Measurements from ENCODE around the gene ATXN1. TPM values are rescaled to one million over a fixed set of nuclear protein-coding genes. Genes with fewer than 3 reads are reported as not detected.

The ATXN1 gene
- total RNA-seq, 4 donors from 2014 or later: 38.7 to 78.3 (median 62.6) TPM

DNA sequence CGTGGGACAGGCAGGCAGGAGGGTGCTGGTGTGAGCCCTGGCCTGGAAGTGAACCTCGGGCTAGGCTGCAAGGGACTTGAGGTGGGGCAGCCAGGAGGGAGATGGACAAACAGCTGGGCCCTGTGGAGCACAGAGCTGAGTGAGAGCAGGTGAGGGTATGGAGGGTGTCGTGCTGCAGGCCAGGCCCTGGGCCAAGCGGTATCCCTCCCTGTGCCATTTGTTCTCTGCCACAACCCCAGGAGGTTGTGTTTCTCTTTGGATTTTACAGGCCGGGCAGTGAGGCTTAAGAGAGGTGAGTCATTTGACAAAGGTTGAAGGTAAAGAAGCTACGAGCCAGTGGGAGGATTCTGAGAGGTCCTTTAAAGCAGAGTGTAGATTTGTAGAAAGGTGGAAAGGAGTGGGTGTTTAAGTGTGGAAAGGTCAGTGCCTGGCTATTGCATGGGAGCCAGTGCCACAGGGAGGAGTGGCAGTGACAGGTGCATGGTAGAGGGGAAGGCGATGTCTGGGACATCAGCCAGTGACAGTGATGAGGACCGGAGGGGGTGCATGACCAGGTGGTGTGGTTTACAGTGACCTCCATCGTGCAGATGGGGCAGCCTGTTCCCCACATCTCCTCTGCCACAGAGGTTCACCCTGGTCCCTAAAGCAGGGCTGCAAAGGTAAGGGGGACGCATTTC, 483.1 kb downstream of the ATXN1 start:
- TF ChIP-seq POLR2A (IDR thresholded peaks at IDR 0.05): no peak
- H3K27ac ChIP-seq: peak overlapping the region in 3 of 4 donors; percentile 29 to 61 (median 37)
- 87 to 92% methylated on average over 7 to 9 of the region's 10 CpGs for WGBS, 2 donors (ENCODE audit: low coverage in 1 of 2)

DNA sequence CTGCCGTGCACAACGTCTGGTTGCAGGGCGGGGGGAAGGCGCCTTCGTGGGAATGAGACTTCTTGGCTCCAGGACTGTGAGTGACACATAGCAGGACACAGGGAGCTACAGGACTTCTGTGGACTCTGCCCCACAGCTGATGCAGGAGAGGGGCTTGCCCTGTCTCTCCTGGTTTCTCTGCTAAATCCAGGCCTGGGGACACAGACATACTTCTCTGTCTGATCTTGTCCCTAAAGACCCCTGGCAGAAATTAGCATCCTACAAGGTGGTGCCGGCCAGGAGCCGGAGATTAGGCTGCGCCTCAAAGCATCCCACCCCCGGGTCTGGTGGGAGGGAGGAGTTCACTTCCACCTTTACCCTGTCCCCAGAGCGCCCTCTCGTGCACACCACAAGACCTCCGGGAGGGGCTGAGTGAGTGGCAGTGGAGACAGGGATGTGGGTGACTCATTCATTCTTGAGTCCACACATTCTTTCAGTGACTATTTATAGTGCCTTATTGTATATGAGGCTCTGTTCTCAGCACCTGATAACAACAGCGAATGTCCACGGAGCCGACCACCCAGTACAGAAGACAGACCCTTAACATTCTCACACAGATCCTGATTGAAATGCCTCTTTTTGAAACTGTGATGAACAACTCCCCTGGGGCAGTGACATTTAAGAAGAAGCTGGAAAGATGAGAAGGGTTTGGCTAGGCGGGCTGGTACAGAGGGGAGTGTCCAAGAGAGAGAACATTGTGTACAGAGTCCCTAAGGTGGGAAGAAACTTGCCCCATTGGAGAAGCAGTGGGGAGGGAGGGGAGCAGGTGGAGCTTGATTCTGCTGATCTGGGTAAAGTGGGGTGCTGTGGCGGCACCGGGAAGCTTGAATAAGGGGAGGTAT, 483.9 kb downstream of the ATXN1 start:
- peak; percentile 89 for ATAC-seq

More for the DNA sequence above, 483.1 kb downstream of the ATXN1 start:
- peak; percentile 20 for ATAC-seq
- Histone ChIP-seq H3K27me3 (no peaks in the 10 kb centered on the region), H3K4me1 (peaks cover 0 to 30% (median 14%) of the 10 kb centered on the region in 3 donors), H3K4me3 (no peak overlapping the region), H3K9me3 (no peaks in the 10 kb centered on the region), H3K36me3 (peaks cover 0 to 53% of the 10 kb centered on the region in 2 donors)

GRCh38 chr6:16274885-16275589, 486.2 kb downstream of the ATXN1 start:
- 85 to 89% methylated on average over 7 to 9 of the region's 10 CpGs for WGBS, 2 donors (ENCODE audit: low coverage in 1 of 2)
- H3K36me3 ChIP-seq: peaks cover 0 to 34% of the 10 kb centered on the region in 2 donors
- no peak for TF ChIP-seq CTCF (IDR thresholded peaks at IDR 0.05)
- no peak for TF ChIP-seq POLR2AphosphoS5 (IDR thresholded peaks at IDR 0.05)
- no peak for TF ChIP-seq EP300 (IDR thresholded peaks at IDR 0.05)
- no peaks in the 10 kb centered on the region for H3K27me3 ChIP-seq
- no peaks in the 10 kb centered on the region for H3K9me3 ChIP-seq
- no peak for ATAC-seq
- no peak overlapping the region for H3K4me3 ChIP-seq
- no peak overlapping the region for H3K27ac ChIP-seq
- H3K4me1 ChIP-seq: peaks cover 0 to 38% (median 15%) of the 10 kb centered on the region in 3 donors

More for the DNA sequence above, 483.9 kb downstream of the ATXN1 start:
- Histone ChIP-seq H3K4me3 (no peak overlapping the region), H3K36me3 (peaks cover 0 to 53% of the 10 kb centered on the region in 2 donors), H3K9me3 (no peaks in the 10 kb centered on the region), H3K27ac (peak overlapping the region in 3 of 4 donors; percentile 29 to 61 (median 37)), H3K27me3 (no peaks in the 10 kb centered on the region), H3K4me1 (peaks cover 0 to 38% (median 15%) of the 10 kb centered on the region in 3 donors)
- WGBS, 2 donors (ENCODE audit: low coverage in 1 of 2): 40 to 44% methylated on average over 8 to 10 of the region's 18 CpGs
- TF ChIP-seq POLR2AphosphoS5 (IDR thresholded peaks at IDR 0.05) (peak; percentile 42), CTCF (IDR thresholded peaks at IDR 0.05) (peak in 3 of 4 experiments; percentile 18 to 52 (median 27)), EP300 (IDR thresholded peaks at IDR 0.05) (no peak), POLR2A (IDR thresholded peaks at IDR 0.05) (no peak)

GRCh38 chr6:16274483-16274882, 486.8 kb downstream of the ATXN1 start:
- no peak overlapping the region for H3K27ac ChIP-seq
- no peaks in the 10 kb centered on the region for H3K27me3 ChIP-seq
- ATAC-seq: no peak
- WGBS, 2 donors (ENCODE audit: low coverage in 1 of 2): 83 to 100% methylated on average over 2 of the region's 4 CpGs
- H3K9me3 ChIP-seq: no peaks in the 10 kb centered on the region
- peaks cover 0 to 38% (median 15%) of the 10 kb centered on the region in 3 donors for H3K4me1 ChIP-seq
- H3K4me3 ChIP-seq: no peak overlapping the region
- peaks cover 0 to 30% of the 10 kb centered on the region in 2 donors for H3K36me3 ChIP-seq
- TF ChIP-seq POLR2A (IDR thresholded peaks at IDR 0.05) (no peak), POLR2AphosphoS5 (IDR thresholded peaks at IDR 0.05) (no peak), EP300 (IDR thresholded peaks at IDR 0.05) (no peak), CTCF (IDR thresholded peaks at IDR 0.05) (no peak)

DNA sequence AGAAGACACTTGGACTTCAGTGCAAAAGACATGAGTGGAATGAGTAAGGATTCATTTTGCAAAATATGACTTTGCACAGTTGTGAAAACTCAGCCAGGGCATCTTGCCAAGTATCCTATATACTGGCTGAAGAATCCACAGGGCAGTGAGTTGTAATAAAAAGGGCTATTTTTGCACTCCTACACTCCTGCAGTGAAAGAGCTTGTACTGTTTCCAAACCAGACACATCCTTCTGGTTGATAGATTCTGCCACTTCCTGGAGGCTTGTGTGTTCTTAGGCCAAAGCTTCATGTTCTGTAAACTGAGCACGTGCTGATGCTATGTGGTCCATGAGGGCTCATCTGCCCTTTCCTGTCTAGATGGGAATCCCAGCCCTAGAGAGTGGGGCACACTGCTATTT, 488.0 kb downstream of the ATXN1 start:
- Histone ChIP-seq H3K4me3 (no peak overlapping the region), H3K4me1 (peaks cover 0 to 32% (median 15%) of the 10 kb centered on the region in 3 donors), H3K27ac (peak overlapping the region in 1 of 4 donors; percentile 3), H3K36me3 (peaks cover 0 to 19% of the 10 kb centered on the region in 2 donors), H3K9me3 (no peaks in the 10 kb centered on the region), H3K27me3 (no peaks in the 10 kb centered on the region)
- TF ChIP-seq CTCF (IDR thresholded peaks at IDR 0.05) (no peak), POLR2AphosphoS5 (IDR thresholded peaks at IDR 0.05) (no peak), EP300 (IDR thresholded peaks at IDR 0.05) (no peak), POLR2A (IDR thresholded peaks at IDR 0.05) (no peak)
- ATAC-seq: no peak
- 0 to 17% methylated on average over 1 of the region's 1 CpG for WGBS, 2 donors (ENCODE audit: low coverage in 1 of 2)

Measured in gastroesophageal sphincter (tissue), 4 donors.